ENCODE results near the gene IL31. TPM values are rescaled to one million over a fixed set of nuclear protein-coding genes. Genes with fewer than 3 reads are reported as not detected.

IL31 gene
- total and polyA plus RNA-seq, 4 donors: not detected

DNA sequence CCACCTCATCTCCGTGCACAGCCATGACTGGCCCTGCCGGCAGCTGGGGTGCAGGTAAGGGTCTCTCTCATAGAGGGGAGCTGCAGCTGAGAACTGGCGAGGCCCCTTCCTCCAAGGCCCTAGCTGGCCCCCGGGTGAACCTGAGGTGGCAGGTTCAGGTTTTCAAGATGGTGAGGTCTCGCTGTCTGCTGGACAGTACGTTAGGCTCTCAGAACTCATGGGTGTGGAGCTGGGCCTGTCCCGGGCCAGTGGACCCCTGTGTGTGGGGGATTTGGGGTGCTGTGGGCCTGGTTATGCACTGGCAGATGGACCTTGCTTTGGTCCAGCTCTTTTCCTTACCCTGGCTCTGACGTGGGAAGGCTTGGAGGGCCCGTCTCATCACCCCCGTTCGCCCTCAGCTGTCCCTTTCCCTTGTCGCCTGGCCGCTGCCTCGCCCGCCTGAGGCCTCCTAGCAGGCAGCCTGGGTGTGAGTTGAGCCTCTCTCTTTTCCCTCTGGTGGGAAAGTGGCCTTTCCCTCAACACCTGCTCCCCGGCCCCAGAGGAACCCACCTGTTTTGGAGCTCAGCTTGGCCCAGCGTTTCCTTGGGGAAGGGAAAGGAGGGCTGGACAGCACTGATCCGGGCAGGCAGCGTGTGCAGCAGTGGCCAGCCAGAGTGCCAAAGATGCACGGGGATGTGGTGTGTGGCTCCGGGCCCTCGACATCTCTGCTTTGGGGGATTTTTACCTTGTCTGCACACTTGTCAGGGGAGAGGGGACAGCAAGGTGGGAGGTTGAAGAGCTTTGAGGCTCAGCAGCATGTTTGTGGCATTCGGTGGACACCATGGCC lies 28.3 kb downstream of the IL31 start:
- Histone ChIP-seq H3K27ac (ENCODE audit: low read depth, low read length) (no peak overlapping the region), H3K36me3 (ENCODE audit: control insufficient read depth, insufficient read depth, low read length) (peaks cover 56% of the 10 kb centered on the region)
- 94% methylated on average over 19 of the region's 23 CpGs for WGBS (ENCODE audit: insufficient coverage)

DNA sequence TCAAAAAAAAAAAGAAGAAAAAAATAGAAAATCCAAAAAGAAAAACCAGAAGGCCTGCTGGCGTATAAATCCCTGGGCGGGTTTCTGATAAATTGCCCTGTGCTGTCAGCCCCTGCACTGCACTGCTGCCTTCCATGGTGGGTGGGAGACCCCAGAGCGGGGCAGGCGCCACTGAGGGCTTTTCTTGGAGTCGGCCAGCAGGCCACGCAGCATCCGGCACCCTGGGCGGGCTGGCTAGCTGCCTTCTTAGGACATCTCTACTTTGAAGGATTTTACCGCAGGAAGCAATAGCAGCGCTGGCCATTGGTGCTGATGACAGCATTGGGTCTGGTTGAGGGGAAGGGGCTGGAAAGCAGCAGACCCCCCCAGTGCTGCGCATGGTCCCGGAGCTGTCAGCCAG lies 29.1 kb downstream of the IL31 start:
- DNase-seq (ENCODE audit: low read depth in 4 of 6, low spot score in 6 of 6): no peak
- Histone ChIP-seq H3K27me3 (ENCODE audit: control insufficient read depth, insufficient read depth, low read length) (no peaks in the 10 kb centered on the region), H3K36me3 (ENCODE audit: control insufficient read depth, insufficient read depth, low read length) (peaks cover 60% of the 10 kb centered on the region), H3K9me3 (ENCODE audit: control insufficient read depth, insufficient read depth, low read length) (no peaks in the 10 kb centered on the region), H3K4me3 (ENCODE audit: low read depth, low read length) (no peak overlapping the region), H3K27ac (ENCODE audit: low read depth, low read length) (no peak overlapping the region), H3K4me1 (ENCODE audit: control insufficient read depth, insufficient read depth, low read length) (no peaks in the 10 kb centered on the region)
- 85% methylated on average over 12 of the region's 12 CpGs for WGBS (ENCODE audit: insufficient coverage)

More for the DNA sequence above, 28.3 kb downstream of the IL31 start:
- no peak overlapping the region for H3K4me3 ChIP-seq (ENCODE audit: low read depth, low read length)
- no peaks in the 10 kb centered on the region for H3K4me1 ChIP-seq (ENCODE audit: control insufficient read depth, insufficient read depth, low read length)
- H3K9me3 ChIP-seq (ENCODE audit: control insufficient read depth, insufficient read depth, low read length): no peaks in the 10 kb centered on the region
- no peaks in the 10 kb centered on the region for H3K27me3 ChIP-seq (ENCODE audit: control insufficient read depth, insufficient read depth, low read length)
- DNase-seq (ENCODE audit: low read depth in 4 of 6, low spot score in 6 of 6): no peak

DNA sequence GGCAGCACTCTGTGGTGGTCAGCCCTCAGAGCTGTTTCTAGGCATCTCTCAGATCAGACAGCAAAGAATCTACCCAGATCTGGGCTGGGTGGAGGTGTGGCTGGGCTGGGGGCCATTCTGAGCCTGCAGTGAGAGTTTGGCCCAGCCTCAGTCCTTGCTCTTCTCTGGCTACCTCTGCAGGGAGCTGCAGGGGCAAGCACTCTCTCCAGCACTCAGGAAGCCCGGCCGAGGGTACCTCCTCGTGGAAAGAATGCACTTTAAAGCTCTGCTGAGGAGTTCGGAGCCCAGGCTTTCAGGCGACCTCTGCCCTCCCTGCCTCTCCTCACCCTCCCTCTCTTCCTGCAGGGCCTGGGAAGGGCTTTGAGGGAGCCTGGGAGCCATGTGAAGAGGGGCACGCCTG lies 31.2 kb downstream of the IL31 start:
- H3K4me3 ChIP-seq (ENCODE audit: low read depth, low read length): no peak overlapping the region
- H3K27ac ChIP-seq (ENCODE audit: low read depth, low read length): no peak overlapping the region
- H3K9me3 ChIP-seq (ENCODE audit: control insufficient read depth, insufficient read depth, low read length): no peaks in the 10 kb centered on the region
- peaks cover 78% of the 10 kb centered on the region for H3K36me3 ChIP-seq (ENCODE audit: control insufficient read depth, insufficient read depth, low read length)
- no peaks in the 10 kb centered on the region for H3K27me3 ChIP-seq (ENCODE audit: control insufficient read depth, insufficient read depth, low read length)
- no peak for DNase-seq (ENCODE audit: low read depth in 4 of 6, low spot score in 6 of 6)
- 64% methylated on average over 3 of the region's 6 CpGs for WGBS (ENCODE audit: insufficient coverage)
- peaks cover 9% of the 10 kb centered on the region for H3K4me1 ChIP-seq (ENCODE audit: control insufficient read depth, insufficient read depth, low read length)

DNA sequence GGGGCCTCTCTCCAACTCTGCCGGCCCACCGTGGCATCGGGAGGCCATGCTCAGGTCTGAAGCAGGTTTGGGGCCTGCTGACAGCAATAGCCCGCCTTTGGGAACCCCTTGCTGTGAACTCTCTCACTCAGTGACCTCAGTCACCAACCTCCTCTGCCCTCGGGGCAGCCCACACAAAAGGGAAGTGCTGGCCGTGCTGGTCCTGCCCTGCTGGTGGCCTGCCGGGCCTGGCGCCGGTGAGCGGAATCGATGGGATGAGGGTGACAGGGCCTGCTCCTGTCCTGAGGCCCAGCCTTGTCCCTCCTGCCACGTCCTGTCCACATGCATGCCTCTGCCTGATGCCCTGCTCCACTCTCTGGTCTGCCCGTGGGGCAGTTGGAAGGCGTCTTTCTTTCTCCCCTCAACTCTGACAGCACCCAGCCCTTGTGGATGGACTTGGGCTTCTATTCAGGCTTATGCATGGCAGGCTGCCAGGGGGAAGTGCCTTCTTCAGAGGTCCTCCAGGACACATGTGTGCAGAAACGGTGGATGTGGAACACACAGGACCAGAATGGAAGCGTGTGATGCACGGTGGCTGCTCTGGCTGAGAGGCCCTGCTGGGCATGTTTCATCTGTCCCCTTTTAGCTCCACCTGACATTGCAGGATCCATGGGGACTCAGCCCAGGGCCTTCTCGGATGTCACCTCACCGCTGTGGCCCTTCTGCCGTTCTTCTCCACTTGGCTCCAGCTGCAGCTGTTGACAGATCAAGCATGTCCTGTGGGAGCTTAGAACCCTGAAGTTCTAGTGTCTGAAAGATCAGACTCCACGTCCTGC lies 31.9 kb downstream of the IL31 start:
- H3K9me3 ChIP-seq (ENCODE audit: control insufficient read depth, insufficient read depth, low read length): no peaks in the 10 kb centered on the region
- DNase-seq (ENCODE audit: low read depth in 4 of 6, low spot score in 6 of 6): no peak
- H3K27me3 ChIP-seq (ENCODE audit: control insufficient read depth, insufficient read depth, low read length): no peaks in the 10 kb centered on the region
- peaks cover 9% of the 10 kb centered on the region for H3K4me1 ChIP-seq (ENCODE audit: control insufficient read depth, insufficient read depth, low read length)
- no peak overlapping the region for H3K27ac ChIP-seq (ENCODE audit: low read depth, low read length)
- H3K4me3 ChIP-seq (ENCODE audit: low read depth, low read length): no peak overlapping the region
- H3K36me3 ChIP-seq (ENCODE audit: control insufficient read depth, insufficient read depth, low read length): peaks cover 83% of the 10 kb centered on the region
- WGBS (ENCODE audit: insufficient coverage): 94% methylated on average over 19 of the region's 21 CpGs

- 94% methylated on average over 18 of the region's 19 CpGs for WGBS (ENCODE audit: insufficient coverage)
- no peak overlapping the region for H3K27ac ChIP-seq (ENCODE audit: low read depth, low read length)
Observed at GRCh38 chr12:122140467-122141257, 33.4 kb downstream of the IL31 start.

DNA sequence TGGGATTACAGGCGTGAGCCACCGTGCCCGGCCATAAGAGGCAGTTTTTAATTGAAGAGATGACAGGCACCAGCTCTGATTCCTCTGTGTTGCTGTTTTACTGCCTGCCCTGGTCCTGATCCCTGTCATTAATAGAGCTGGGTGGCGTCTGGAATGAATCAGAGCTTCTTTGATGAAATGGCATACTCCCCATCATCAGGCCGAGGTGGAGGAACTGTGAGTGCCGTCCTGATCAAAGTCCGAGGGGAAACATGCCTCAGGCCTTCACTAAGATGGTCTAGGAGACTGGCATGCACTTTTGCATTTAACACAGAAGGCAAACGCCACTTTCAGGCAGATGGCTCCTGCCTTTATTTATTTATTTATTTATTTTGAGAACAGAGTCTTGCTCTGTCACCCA lies 34.1 kb downstream of the IL31 start:
- Histone ChIP-seq H3K27me3 (ENCODE audit: control insufficient read depth, insufficient read depth, low read length) (no peaks in the 10 kb centered on the region), H3K4me1 (ENCODE audit: control insufficient read depth, insufficient read depth, low read length) (peaks cover 9% of the 10 kb centered on the region), H3K36me3 (ENCODE audit: control insufficient read depth, insufficient read depth, low read length) (peaks cover 82% of the 10 kb centered on the region), H3K9me3 (ENCODE audit: control insufficient read depth, insufficient read depth, low read length) (no peaks in the 10 kb centered on the region), H3K4me3 (ENCODE audit: low read depth, low read length) (no peak overlapping the region), H3K27ac (ENCODE audit: low read depth, low read length) (no peak overlapping the region)
- no peak for DNase-seq (ENCODE audit: low read depth in 4 of 6, low spot score in 6 of 6)
- WGBS (ENCODE audit: insufficient coverage): 89% methylated on average over 7 of the region's 8 CpGs

More at GRCh38 chr12:122140467-122141257, 33.4 kb downstream of the IL31 start:
- H3K9me3 ChIP-seq (ENCODE audit: control insufficient read depth, insufficient read depth, low read length): no peaks in the 10 kb centered on the region
- H3K36me3 ChIP-seq (ENCODE audit: control insufficient read depth, insufficient read depth, low read length): peaks cover 82% of the 10 kb centered on the region
- H3K4me1 ChIP-seq (ENCODE audit: control insufficient read depth, insufficient read depth, low read length): peaks cover 9% of the 10 kb centered on the region
- H3K4me3 ChIP-seq (ENCODE audit: low read depth, low read length): no peak overlapping the region
- DNase-seq (ENCODE audit: low read depth in 4 of 6, low spot score in 6 of 6): no peak
- H3K27me3 ChIP-seq (ENCODE audit: control insufficient read depth, insufficient read depth, low read length): no peaks in the 10 kb centered on the region

DNA sequence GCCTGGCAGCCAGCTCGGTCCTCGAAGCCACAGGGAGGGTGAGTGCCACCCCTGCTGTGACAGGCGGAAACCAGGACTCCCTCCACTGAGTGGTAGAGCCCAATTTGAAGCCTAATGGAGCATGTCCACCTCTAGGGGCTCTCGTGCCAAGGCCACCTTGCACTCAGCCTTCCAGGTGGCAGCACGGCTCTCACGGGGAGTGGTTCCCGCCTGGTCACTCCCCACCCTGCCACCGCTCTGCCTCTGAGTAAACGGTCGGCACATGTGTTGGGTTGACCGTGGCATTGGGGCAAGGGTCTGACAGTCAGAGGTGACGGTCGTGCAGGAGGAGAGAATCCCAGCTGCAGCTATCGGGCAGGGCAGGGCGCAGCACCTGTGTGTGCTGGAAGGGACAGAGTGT lies 34.8 kb downstream of the IL31 start:
- Histone ChIP-seq H3K9me3 (ENCODE audit: control insufficient read depth, insufficient read depth, low read length) (no peaks in the 10 kb centered on the region), H3K27ac (ENCODE audit: low read depth, low read length) (no peak overlapping the region), H3K27me3 (ENCODE audit: control insufficient read depth, insufficient read depth, low read length) (no peaks in the 10 kb centered on the region), H3K4me3 (ENCODE audit: low read depth, low read length) (no peak overlapping the region), H3K36me3 (ENCODE audit: control insufficient read depth, insufficient read depth, low read length) (peaks cover 80% of the 10 kb centered on the region), H3K4me1 (ENCODE audit: control insufficient read depth, insufficient read depth, low read length) (peaks cover 9% of the 10 kb centered on the region)
- WGBS (ENCODE audit: insufficient coverage): 87% methylated on average over 10 of the region's 15 CpGs
- no peak for DNase-seq (ENCODE audit: low read depth in 4 of 6, low spot score in 6 of 6)

DNA sequence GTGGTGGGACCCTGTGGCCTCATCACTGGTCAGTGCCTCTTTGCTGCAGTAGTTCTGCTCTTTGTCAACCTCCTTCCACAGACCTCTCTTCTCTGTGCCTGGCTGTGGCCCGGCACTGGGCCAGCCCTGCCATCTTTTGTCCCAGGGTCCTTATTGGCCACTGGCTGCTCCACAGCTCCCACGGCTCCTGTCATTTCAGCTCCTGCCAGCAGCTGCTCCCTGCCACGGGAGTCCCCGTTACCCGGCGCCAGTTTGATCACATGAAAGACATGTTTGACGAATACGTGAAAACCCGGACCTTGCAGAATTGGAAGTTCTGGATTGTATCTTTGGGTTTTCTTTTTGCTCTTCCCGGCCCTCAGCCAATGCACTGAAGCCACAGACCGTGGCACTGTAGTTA lies 35.4 kb downstream of the IL31 start:
- H3K9me3 ChIP-seq (ENCODE audit: control insufficient read depth, insufficient read depth, low read length): no peaks in the 10 kb centered on the region
- whole genome bisulfite sequencing (ENCODE audit: insufficient coverage): 82% methylated on average over 11 of the region's 11 CpGs
- no peak overlapping the region for H3K27ac ChIP-seq (ENCODE audit: low read depth, low read length)
- H3K27me3 ChIP-seq (ENCODE audit: control insufficient read depth, insufficient read depth, low read length): no peaks in the 10 kb centered on the region
- H3K4me3 ChIP-seq (ENCODE audit: low read depth, low read length): no peak overlapping the region
- H3K4me1 ChIP-seq (ENCODE audit: control insufficient read depth, insufficient read depth, low read length): peaks cover 9% of the 10 kb centered on the region
- no peak for DNase-seq (ENCODE audit: low read depth in 4 of 6, low spot score in 6 of 6)
- peaks cover 79% of the 10 kb centered on the region for H3K36me3 ChIP-seq (ENCODE audit: control insufficient read depth, insufficient read depth, low read length)

GRCh38 chr12:122138181-122138580 lies 35.8 kb downstream of the IL31 start:
- Histone ChIP-seq H3K4me1 (ENCODE audit: control insufficient read depth, insufficient read depth, low read length) (peaks cover 9% of the 10 kb centered on the region), H3K36me3 (ENCODE audit: control insufficient read depth, insufficient read depth, low read length) (peaks cover 79% of the 10 kb centered on the region), H3K27me3 (ENCODE audit: control insufficient read depth, insufficient read depth, low read length) (no peaks in the 10 kb centered on the region), H3K4me3 (ENCODE audit: low read depth, low read length) (no peak overlapping the region), H3K9me3 (ENCODE audit: control insufficient read depth, insufficient read depth, low read length) (no peaks in the 10 kb centered on the region), H3K27ac (ENCODE audit: low read depth, low read length) (no peak overlapping the region)
- 93% methylated on average over 11 of the region's 11 CpGs for WGBS (ENCODE audit: insufficient coverage)
- DNase-seq (ENCODE audit: low read depth in 4 of 6, low spot score in 6 of 6): no peak

Data from spinal cord (tissue), 10 donors.